SK-N-SH (cell line): Measurements from ENCODE around the gene DNMT3A.

Source experiments
- CHD2 ChIP-seq: fragments of 150-350 bp; IDR thresholded peaks from 2 replicates; pipeline ENCODE4 v1.6.1; 2018; ENCODE audit warnings: low read length; ENCODE audit not compliant: partially characterized antibody
- CTCF ChIP-seq: fragments of 200-600 bp; sonication (generic); IDR thresholded peaks from 2 replicates; pipeline ENCODE4 v1.6.1; 2017; ENCODE audit warnings: antibody characterized with exemption, mild to moderate bottlenecking, moderate library complexity
- EZH2phosphoT487 ChIP-seq: fragments of 200-600 bp; sonication (generic); IDR thresholded peaks from 2 replicates; pipeline ENCODE4 v1.6.1; 2017; ENCODE audit warnings: low read depth, mixed run types, mild to moderate bottlenecking, antibody characterized with exemption, moderate library complexity, borderline replicate concordance
- FOXM1 ChIP-seq: IDR thresholded peaks from 2 replicates; pipeline ENCODE4 v1.4.0; 2012; ENCODE audit warnings: low read depth, mild to moderate bottlenecking
- GATA2 ChIP-seq: sonication (generic); formaldehyde crosslinking; IDR thresholded peaks from 2 replicates; pipeline ENCODE4 v1.5.0; 2020; ENCODE audit warnings: mild to moderate bottlenecking, missing genetic modification reagents
- MAX ChIP-seq: IDR thresholded peaks from 2 replicates; pipeline ENCODE4 v1.4.0; 2012; ENCODE audit warnings: low read depth
- NRF1 ChIP-seq: IDR thresholded peaks from 2 replicates; pipeline ENCODE4 v1.6.1; 2012; ENCODE audit warnings: low read depth, mild to moderate bottlenecking, low read length
- POLR2AphosphoS5 ChIP-seq: IDR thresholded peaks from 2 replicates; pipeline ENCODE4 v1.6.1; 2012; ENCODE audit warnings: low read depth, low read length
- REST ChIP-seq: IDR thresholded peaks from 2 replicates; pipeline ENCODE4 v1.6.1; 2012; ENCODE audit warnings: mild to moderate bottlenecking, low read depth, low read length, moderate library complexity
- RFX5 ChIP-seq: IDR thresholded peaks from 2 replicates; pipeline ENCODE4 v1.6.1; 2012; ENCODE audit warnings: mild to moderate bottlenecking, improper control_type of control experiment, low read length
- SIN3A ChIP-seq: IDR thresholded peaks from 2 replicates; pipeline ENCODE4 v1.6.1; 2012; ENCODE audit warnings: low read depth, mild to moderate bottlenecking, low read length, moderate library complexity, borderline replicate concordance
- SMC3 ChIP-seq: IDR thresholded peaks from 2 replicates; pipeline ENCODE4 v1.6.1; 2012; ENCODE audit warnings: low read depth, low read length, improper control_type of control experiment
- TAF1 ChIP-seq: IDR thresholded peaks from 2 replicates; pipeline ENCODE4 v1.6.1; 2012; ENCODE audit warnings: low read depth, mild to moderate bottlenecking, low read length, moderate library complexity, borderline replicate concordance

DNA sequence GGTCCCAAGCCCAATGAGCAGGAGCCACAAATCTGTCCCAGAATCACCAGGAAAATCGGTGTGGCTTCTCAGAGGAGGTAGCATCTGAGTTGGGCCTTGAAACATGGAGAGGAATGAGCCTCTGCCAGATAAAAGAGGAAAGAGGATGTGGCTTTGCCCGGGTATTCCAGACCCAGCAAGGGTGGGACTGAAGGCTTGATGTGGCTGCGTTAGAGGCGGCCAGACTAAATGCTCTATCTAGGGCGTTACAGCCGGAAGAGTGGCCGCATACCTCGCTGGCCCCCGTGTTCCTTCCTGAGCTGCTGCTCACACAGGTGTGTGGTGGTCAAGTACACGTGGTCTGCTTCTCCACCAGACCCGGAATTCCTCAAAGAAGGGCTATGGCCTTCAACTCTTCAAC is 139.4 kb downstream of the DNMT3A start:
- TF ChIP-seq CTCF (no peak), POLR2AphosphoS5 (no peak), RFX5 (no peak), MAX (no peak), REST (no peak), SIN3A (no peak), SMC3 (no peak), TAF1 (no peak), CHD2 (no peak), FOXM1 (no peak), EZH2phosphoT487 (no peak), GATA2 (CRISPR knock-in tag) (no peak), NRF1 (no peak)
